Neural progenitor cell (in vitro differentiated cells): ENCODE measurements around the gene NEK8. TPM values are rescaled to one million over a fixed set of nuclear protein-coding genes. Genes with fewer than 3 reads are reported as not detected.

Source experiments
- DNase-seq: peaks from one replicate; pipeline ENCODE4 v3.0.0-alpha.2; 2016; ENCODE audit warnings: low spot score
- H2AFZ ChIP-seq: fragments of 200-600 bp; sonication (generic); replicated peaks from 2 replicates; pipeline ENCODE4 v1.6.1; 2016; ENCODE audit warnings: antibody characterized with exemption
- H3F3A ChIP-seq: fragments of 200-600 bp; sonication (generic); 2 replicates; pipeline ENCODE4 v1.6.1; 2016; ENCODE audit warnings: antibody characterized with exemption, low read depth
- H3K27ac ChIP-seq: fragments of 200-600 bp; sonication (generic); 2 replicates; pipeline ENCODE4 v1.5.1; 2016; ENCODE audit warnings: mild to moderate bottlenecking
- H3K27me3 ChIP-seq: fragments of 200-600 bp; sonication (generic); 2 replicates; pipeline ENCODE4 v1.6.1; 2016; ENCODE audit warnings: mild to moderate bottlenecking, moderate library complexity
- H3K36me3 ChIP-seq: fragments of 200-600 bp; sonication (generic); 2 replicates; pipeline ENCODE4 v1.5.1; 2016
- H3K4me1 ChIP-seq: fragments of 200-600 bp; sonication (generic); 2 replicates; pipeline ENCODE4 v1.6.1; 2016; ENCODE audit warnings: mixed run types
- H3K4me2 ChIP-seq: fragments of 200-600 bp; sonication (generic); 2 replicates; pipeline ENCODE4 v1.6.1; 2016
- H3K4me3 ChIP-seq: fragments of 200-600 bp; sonication (generic); 2 replicates; pipeline ENCODE4 v1.5.1; 2016
- H3K79me2 ChIP-seq: fragments of 200-600 bp; sonication (generic); 2 replicates; pipeline ENCODE4 v1.6.1; 2016; ENCODE audit warnings: low read depth
- H3K9ac ChIP-seq: fragments of 200-600 bp; sonication (generic); 2 replicates; pipeline ENCODE4 v1.6.1; 2016
- H3K9me3 ChIP-seq: fragments of 200-600 bp; sonication (generic); 2 replicates; pipeline ENCODE4 v1.5.1; 2016; ENCODE audit warnings: low read depth
- H4K20me1 ChIP-seq: fragments of 200-600 bp; sonication (generic); 2 replicates; pipeline ENCODE4 v1.6.1; 2016; ENCODE audit warnings: low read depth
- H3K27ac Mint-ChIP-seq: 3 replicates; pipeline ENCODE4 v1.8.0; 2021; ENCODE audit warnings: mixed read lengths
- H3K27me3 Mint-ChIP-seq: 2 replicates; pipeline ENCODE4 v1.8.0; 2022; ENCODE audit warnings: low read depth, mild to moderate bottlenecking, inconsistent platforms, moderate library complexity, mixed read lengths; ENCODE audit not compliant: insufficient read depth
- H3K36me3 Mint-ChIP-seq: 3 replicates; pipeline ENCODE4 v1.8.0; 2021; ENCODE audit warnings: mixed read lengths
- H3K4me1 Mint-ChIP-seq: 3 replicates; pipeline ENCODE4 v1.8.0; 2021; ENCODE audit warnings: mixed read lengths
- H3K4me3 Mint-ChIP-seq: 3 replicates; pipeline ENCODE4 v1.8.0; 2021; ENCODE audit warnings: mild to moderate bottlenecking, moderate library complexity, mixed read lengths
- H3K9me3 Mint-ChIP-seq: 3 replicates; pipeline ENCODE4 v1.8.0; 2020; ENCODE audit warnings: mixed read lengths
- CTCF ChIP-seq: fragments of 200-600 bp; sonication (generic); IDR thresholded peaks from 2 replicates; pipeline ENCODE4 v1.5.1; 2017; ENCODE audit warnings: antibody characterized with exemption, mild to moderate bottlenecking
- EZH2 ChIP-seq: fragments of 200-600 bp; sonication (generic); IDR thresholded peaks from 2 replicates; pipeline ENCODE4 v1.6.1; 2017; ENCODE audit warnings: antibody characterized with exemption, mild to moderate bottlenecking, moderate library complexity
- EZH2phosphoT487 ChIP-seq: fragments of 200-600 bp; sonication (generic); IDR thresholded peaks from 2 replicates; pipeline ENCODE4 v1.6.1; 2017; ENCODE audit warnings: antibody characterized with exemption
- total RNA-seq: library from RNA; depleted of rRNA; stranded (reverse); fragments of >200 nt; gene quantifications from 2 replicates; pipeline ENCODE4 v1.2.3, GENCODE V29; 2015; ENCODE audit warnings: low replicate concordance

Gene NEK8
- total RNA-seq, 1 donor from 2014 or later: 3.7 TPM

- TF ChIP-seq EZH2: no peak
- no peak for TF ChIP-seq CTCF
- no peak for TF ChIP-seq EZH2phosphoT487
- Histone ChIP-seq H3K9ac (peak overlapping the region; percentile 37), H3F3A (peaks cover 43% of the 10 kb centered on the region), H3K79me2 (peaks cover 23% of the 10 kb centered on the region), H3K36me3 (no peaks in the 10 kb centered on the region), H3K27ac (peak overlapping the region; percentile 63), H3K27me3 (no peaks in the 10 kb centered on the region), H3K9me3 (no peaks in the 10 kb centered on the region), H4K20me1 (peaks cover 40% of the 10 kb centered on the region), H3K4me2 (no peak overlapping the region), H3K4me1 (peaks cover 20% of the 10 kb centered on the region), H2AFZ (no peak overlapping the region), H3K4me3 (no peak overlapping the region)
- Mint-ChIP-seq H3K27me3 (peaks cover 13% of the 10 kb centered on the region), H3K9me3 (no peaks in the 10 kb centered on the region), H3K27ac (peak overlapping the region; percentile 78), H3K4me3 (no peak overlapping the region), H3K4me1 (peaks cover 36% of the 10 kb centered on the region), H3K36me3 (peaks cover 13% of the 10 kb centered on the region)
- no peak for DNase-seq
These were observed 22.8 kb upstream of the NEK8 start for GRCh38 chr17:28705728-28706334.

- no peak overlapping the region for H3K27ac ChIP-seq
- Mint-ChIP-seq H3K27ac (peak overlapping the region; percentile 2), H3K27me3 (peaks cover 11% of the 10 kb centered on the region), H3K9me3 (no peaks in the 10 kb centered on the region), H3K4me1 (peaks cover 34% of the 10 kb centered on the region), H3K36me3 (peaks cover 8% of the 10 kb centered on the region), H3K4me3 (no peak overlapping the region)
- H2AFZ ChIP-seq: no peak overlapping the region
- no peak for TF ChIP-seq EZH2
- no peak for TF ChIP-seq EZH2phosphoT487
- TF ChIP-seq CTCF: no peak
- H3K4me2 ChIP-seq: no peak overlapping the region
- no peak overlapping the region for H3K4me3 ChIP-seq
- H3K36me3 ChIP-seq: no peaks in the 10 kb centered on the region
- H4K20me1 ChIP-seq: peaks cover 37% of the 10 kb centered on the region
- peaks cover 19% of the 10 kb centered on the region for H3K4me1 ChIP-seq
- no peaks in the 10 kb centered on the region for H3K9me3 ChIP-seq
- H3K27me3 ChIP-seq: no peaks in the 10 kb centered on the region
- peaks cover 23% of the 10 kb centered on the region for H3K79me2 ChIP-seq
- DNase-seq: no peak
- H3K9ac ChIP-seq: no peak overlapping the region
- H3F3A ChIP-seq: peaks cover 50% of the 10 kb centered on the region
These were observed 21.9 kb upstream of the NEK8 start for GRCh38 chr17:28706471-28707338.

DNA sequence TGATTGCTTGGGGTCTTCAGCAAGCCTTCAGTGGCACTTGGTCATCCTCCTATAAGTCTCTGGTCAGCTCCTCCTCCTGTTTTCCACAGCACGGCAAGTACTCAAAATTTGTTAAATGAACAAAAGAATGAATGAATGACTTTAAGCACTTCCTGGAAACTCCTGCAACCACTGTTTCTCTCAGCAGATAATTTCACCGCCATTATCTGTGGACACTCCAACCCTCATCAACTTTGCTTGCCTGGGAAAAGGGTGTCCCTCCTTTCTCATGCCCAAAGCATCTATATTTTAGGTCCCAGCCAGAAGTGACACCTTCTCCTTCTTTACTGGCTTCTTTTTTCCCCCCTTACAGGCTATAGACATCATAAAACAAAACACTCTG lies 21.3 kb upstream of the NEK8 start:
- Mint-ChIP-seq H3K27ac (peak overlapping the region; percentile 2), H3K36me3 (peaks cover 5% of the 10 kb centered on the region), H3K9me3 (no peaks in the 10 kb centered on the region), H3K27me3 (peaks cover 9% of the 10 kb centered on the region), H3K4me1 (peaks cover 34% of the 10 kb centered on the region), H3K4me3 (peak overlapping the region; percentile 5)
- H3K79me2 ChIP-seq: peaks cover 23% of the 10 kb centered on the region
- no peak overlapping the region for H3K4me2 ChIP-seq
- no peaks in the 10 kb centered on the region for H3K9me3 ChIP-seq
- no peak overlapping the region for H2AFZ ChIP-seq
- no peak overlapping the region for H3K4me3 ChIP-seq
- DNase-seq: no peak
- H3K4me1 ChIP-seq: peaks cover 18% of the 10 kb centered on the region
- no peaks in the 10 kb centered on the region for H3K36me3 ChIP-seq
- no peak for TF ChIP-seq CTCF
- TF ChIP-seq EZH2: no peak
- TF ChIP-seq EZH2phosphoT487: no peak
- no peak overlapping the region for H3K27ac ChIP-seq
- no peak overlapping the region for H3K9ac ChIP-seq
- H3F3A ChIP-seq: peaks cover 53% of the 10 kb centered on the region
- H3K27me3 ChIP-seq: no peaks in the 10 kb centered on the region
- H4K20me1 ChIP-seq: peaks cover 31% of the 10 kb centered on the region
